HuH-7 (cell line): ENCODE results near the gene INMT.

ENCODE experiments used
- DNase-seq: peaks from one replicate; pipeline ENCODE4 v3.0.0; 2011; ENCODE audit warnings: low spot score

INMT gene

DNA sequence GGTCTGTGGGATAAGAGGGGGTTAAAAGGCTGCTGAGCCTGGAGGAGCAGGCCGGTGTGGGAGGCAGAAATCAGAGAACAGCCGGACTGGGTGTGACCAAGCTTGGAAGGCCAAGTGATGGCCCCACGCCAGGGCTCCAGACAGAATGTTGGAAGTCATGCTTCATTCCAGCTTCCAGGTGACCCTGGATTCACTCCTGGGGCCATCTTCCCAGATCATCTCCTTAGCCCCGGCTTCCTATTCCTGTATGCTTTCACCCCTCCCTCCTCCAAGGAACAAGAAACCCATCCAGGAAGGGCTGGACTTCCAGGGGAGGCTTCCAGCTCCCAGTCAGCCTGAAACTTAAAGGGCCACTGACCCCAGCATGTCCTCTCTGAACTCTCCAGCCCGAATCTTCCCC lies 1.0 kb downstream of the INMT start:
- no peak for DNase-seq

DNA sequence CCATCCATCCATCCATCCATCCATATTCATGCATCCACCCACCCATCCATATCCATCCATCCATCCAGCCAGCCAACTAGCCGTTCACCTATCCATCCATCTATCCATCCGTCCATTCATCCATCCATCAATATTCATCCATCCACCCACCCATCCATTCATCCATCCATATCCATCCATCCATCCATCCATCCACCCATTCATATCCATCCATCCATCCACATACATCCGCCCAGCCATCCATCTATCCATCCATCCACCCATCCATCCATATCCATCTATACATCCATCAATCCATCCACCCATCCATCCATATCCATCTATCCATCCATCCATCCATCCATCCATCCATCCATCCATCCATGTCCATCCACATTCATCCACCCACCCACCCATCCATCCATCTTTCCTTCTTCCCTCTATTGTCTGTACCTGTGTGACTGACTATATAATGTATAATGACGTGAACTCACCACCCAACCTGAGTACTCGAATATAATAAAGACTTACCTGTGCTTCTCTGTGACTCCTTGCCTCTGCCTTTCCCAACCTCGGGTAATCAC lies 2.5 kb downstream of the INMT start:
- DNase-seq, result no peak

DNA sequence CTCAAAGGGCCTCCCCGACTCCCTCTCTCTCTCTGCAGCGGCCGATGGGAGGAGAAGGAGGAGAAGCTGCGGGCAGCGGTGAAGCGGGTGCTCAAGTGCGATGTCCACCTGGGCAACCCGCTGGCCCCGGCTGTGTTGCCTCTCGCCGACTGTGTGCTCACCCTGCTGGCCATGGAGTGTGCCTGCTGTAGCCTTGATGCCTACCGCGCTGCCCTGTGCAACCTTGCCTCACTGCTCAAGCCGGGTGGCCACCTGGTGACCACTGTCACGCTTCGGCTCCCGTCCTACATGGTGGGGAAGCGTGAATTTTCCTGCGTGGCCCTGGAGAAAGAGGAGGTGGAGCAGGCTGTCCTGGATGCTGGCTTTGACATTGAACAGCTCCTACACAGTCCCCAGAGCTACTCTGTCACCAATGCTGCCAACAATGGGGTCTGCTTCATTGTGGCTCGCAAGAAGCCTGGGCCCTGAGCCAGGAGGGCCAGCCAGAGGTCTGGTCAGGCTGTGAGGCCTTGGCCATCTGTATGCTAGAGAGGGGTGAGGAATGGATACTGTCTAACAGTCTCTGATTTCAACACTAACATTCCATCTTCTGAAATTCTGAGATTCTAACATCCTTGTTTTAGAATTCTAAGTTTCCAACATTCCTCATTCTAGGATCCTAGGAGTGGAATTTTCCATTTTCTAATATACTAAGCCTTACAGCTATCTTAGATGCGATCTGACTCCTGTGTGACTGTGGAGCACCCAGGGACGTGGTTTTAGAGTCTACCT lies 3.6 kb downstream of the INMT start:
- no peak for DNase-seq

DNA sequence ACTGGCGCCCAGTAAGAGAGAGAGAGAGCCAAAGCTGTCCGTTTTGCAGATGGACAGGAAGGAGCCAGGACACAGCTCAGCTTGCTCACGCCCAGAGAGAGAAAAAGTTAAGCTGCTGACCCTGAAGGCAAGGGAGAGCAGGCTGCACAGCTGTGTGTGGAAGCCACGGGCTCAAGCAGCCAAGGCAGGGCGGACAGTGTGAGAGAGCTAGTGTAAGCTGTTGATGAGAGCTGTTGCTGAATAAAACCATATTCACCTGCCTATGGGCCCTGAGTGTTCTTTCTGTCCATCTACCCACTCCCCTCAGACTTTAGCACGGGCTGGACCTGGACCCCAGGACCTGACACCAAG lies 5.4 kb downstream of the INMT start:
- DNase-seq, result no peak

DNA sequence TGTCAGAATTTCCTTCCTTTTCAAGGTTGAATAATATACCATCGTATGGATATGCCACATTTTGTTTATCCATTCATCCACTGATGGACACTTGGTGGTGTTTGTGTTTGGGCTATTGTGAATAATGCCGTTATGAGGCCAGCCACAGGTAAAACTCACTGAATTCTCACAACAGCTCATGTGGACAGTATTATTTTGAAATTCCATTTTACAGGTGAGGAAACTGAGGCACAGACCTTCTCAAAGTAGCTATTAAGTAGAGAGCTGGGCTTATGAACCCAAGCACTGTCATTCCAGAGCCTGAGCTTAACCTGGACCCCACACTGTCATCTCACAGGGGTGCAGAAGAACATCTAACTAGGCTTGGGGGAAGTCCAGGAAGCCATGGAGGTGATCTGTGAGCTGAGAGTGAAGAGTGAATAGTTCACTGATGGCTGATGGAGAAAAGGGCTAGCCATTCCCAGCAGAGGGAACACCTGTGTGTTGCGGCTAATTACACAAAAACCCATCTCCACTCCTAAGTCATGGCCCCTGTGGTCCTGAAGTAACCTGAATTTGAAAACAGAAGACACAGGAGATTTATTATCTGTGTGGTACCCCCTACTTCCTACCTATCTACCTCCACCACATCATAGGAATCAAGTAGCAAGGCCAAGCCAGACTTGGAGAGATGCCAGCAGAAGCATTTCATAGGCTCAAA lies 8.7 kb downstream of the INMT start:
- no peak for DNase-seq

DNA sequence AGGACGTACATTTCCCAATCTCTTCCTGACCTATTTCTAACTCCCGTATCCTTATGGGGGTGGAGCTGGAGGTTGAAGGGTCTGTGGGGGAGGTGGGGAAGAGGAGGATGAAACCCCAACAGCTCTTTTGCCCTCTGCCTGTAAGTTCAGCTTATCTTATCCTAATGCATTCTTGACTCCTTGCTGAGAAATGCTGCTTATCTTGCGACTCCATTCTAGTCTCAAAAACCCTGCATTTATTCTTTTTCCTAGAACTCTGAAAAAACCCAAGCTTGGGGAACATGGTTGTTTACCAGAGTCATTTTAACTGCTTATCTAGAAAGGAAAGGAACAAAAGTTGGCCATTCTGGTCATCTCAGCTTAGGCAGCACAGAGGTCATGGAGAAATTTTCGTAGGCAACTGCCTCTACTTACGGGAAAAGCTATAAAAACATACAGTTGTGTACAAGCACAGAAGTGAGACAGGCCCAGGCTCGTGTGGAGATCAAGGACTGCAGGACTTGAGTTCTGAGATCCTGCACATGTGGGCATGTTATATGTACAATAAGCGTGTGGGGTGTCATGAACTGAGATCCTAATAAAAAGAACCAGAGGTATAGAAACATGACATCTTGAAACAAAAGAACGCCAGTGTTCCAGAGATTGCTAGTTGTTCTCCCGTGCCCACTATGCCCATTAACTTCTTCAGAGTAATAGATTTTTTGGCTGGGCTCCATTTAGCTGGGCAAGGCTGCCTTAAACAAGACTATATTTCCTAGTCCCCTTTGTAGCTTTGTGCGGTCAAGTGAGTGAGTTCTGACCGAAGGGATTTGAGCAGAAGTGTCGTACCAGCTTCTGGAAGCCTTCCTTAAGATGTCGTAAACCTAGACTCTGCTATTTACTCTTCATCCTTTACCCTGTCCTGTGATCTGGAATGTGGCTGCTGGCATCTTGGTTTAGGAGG lies 9.6 kb downstream of the INMT start:
- DNase-seq, result no peak

DNA sequence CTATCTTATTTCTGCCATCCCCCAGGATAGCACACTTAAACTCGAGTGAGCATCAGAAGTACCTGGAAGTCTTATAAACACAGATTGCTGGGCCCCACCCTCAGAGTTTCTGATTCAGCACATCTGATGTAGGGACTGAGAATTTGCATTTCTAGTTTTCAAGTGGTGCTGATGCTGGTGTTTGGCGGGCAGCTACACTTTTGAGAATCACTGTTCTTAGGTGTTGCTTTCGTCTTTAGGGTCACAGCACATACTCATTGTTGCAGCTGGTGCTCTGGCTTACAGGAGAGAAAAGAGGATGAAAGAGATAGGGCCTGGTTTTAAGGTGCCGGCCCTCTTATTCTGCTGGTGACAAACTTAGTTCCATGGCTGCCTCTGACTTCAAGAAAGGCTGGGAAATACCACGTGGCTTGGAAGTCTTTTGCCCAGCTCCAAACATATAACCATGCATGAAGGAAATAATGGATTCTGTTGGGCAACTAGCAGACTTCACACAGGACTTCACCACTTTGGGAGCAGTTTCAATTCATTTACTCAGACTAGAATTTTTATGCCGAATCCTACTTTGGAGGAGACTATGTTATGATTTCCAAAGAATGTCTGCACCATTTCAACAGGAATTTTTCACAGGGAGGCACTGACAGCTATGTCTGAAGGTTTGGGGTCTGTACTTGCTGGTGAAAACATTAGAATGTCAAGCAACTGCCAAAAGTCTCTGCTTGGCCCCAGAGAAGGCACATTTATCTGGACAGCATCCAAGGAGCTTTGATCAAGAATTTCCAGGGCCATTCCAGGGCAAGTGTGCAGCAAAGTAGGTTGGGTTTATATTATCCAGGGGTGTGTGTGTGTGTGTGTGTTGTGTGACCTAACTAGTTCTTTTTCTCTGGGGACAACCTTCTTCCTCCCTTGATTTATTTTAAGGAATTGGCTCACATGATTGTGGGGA lies 12.4 kb downstream of the INMT start:
- no peak for DNase-seq

DNA sequence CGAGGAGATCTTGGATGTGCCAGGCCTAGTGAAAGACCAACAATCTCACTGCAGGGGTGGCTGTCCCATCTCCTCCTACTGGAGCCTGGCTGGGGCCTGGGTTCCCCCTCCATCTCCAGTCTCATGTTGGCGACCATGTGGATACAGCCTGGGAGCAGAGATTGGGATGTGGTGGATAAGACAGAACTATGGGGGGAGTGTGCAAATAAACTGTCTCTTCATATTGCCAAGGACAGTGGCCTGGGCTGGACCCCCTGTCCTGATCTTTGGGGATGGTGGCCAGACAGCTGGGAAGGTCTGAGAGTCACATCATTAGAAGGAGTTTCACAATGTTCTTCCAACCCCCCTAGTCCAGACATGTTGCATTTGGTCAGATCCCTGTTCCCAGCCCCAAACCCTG lies 13.5 kb downstream of the INMT start:
- DNase-seq, result no peak

DNA sequence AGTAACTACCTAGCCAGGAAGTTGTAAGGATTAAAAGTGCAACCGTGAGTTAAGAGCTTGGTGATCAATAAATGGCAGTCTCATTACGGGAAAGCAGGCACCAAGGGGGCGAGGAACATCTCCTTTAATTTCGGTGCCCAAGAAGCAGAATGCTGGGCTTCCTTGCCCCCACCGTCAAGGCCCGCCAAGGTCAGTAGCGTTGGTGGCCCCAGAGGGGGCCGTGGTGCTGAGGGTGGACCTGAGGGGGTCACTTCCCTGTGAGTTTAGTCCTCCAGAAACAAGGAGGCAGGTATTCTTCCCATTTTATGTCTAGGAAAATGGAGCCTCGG lies 18.9 kb downstream of the INMT start:
- no peak for DNase-seq

DNA sequence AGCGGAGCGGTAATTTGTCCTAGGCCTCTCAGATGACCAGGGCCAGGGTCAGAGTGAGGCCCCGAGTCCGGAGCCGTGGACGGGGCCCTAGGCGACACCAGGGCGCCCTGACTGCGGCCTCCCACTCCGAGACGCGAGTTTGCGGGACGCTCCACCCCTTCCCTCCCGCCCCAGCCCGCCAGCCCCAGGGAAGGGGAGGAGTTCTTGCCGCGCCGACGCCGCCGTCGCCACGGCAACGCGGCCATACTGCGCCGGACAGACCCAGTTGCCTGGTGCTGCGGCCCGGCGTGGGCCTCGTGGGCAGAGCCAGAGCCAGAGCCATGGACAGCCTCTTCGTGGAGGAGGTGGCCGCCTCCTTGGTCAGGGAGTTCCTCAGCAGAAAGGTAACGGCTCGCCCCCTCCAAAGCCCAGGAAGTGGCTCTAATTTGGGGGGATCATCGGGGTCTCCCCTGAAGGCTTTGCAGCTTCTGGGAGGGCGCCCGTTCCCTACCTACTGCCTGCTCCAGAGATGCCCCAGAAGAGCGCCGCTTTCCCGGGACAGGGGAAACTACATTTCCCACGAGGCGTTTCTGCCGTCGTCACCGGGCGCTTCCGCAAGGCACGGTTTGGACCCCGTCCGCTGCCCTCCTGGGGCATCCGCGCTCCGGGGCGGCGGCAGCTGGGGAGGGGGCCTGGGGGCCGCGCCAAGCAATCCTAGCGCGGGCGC lies 19.4 kb downstream of the INMT start, which contains the start of gene MINDY4:
Gene MINDY4 (plus strand): TSS at position 244 of the 706 bp plus-strand sequence. CDS start 77 bp downstream, at position 321.
- DNase-seq, result peak; percentile 86

DNA sequence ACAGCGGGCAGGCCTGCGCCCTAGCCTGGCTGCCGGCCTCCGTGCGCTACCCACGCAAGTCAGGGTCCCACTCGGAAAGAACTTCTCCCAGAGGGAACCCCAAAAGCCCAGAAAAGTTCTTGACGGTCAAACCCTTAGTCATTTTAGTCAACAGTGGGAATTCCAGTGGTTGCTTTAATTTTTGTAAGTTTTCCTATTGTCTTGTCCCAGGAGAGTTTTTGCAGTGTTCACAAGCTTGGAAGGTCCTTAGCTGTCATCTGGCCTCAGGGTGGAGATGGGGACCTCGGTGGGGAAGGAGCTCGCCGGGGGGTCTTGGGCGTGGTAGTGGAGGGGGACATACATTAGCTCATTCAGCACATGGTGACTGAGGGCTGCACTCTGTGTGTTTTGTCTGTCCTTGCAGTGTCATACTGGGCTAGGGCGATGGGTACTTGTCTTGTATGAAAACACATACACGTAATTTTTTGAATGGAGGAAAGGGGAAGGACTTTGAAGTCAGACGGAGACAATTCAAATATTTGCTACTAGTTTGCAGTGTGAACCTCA lies 20.0 kb downstream of the INMT start:
- DNase-seq, result peak; percentile 33

DNA sequence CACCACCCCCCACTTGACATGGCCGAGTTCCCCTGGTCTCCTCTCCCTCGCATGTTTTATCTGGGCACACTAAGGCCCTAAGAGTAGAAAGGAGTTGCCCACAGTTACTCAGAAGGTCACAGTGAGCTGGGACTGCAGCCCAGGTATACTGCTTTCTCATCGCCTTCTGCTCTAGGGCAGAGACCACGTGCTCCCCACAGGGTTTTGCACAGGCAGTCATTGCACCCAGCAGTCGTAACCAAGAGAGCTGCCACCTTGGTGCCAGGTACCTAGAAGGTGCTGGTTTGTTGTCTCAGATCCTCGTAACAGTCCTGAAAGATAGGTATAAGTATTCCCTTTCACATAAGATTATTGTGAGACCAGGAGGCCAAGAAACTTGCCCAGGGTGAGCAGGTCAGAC lies 21.0 kb downstream of the INMT start:
- DNase-seq, result no peak

DNA sequence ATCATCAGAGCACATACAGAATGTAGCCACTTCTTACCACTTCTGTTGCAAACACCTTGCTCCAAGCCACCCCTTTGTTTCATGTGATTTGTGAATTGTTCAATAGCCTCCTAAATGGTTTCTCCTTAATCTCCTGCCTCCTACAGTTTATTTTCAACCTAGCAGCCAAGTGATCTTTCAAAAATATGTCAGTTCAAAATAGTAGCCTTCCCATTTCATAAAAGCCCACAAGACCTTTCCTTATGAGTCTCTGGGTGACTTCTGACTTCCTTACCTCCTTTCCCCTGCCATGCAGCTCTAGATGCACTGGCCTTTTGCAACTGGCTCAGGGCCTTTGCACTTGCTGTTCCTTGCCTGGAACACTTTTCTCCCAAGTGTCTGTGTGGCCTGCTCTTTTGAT lies 24.1 kb downstream of the INMT start:
- DNase-seq, result no peak

DNA sequence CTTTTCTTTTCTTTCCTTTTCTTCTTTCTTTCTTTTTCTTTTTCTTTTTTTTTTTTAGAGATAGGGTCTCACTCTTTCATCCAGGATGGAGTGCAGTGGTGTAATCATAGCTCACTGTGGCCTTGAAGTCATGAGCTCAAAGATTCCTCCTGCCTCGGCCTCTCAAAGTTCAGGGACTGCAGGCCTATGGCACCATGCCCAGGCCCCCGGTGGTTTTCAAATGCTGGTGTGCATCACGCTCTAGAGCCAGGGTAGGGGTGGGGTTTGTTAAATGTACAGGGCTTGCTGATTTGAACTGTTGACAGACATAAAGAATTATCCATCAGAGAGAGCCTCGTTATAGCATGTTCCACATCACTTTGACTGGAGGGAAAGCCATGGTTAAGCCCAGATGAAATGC lies 25.0 kb downstream of the INMT start:
- DNase-seq, result no peak

DNA sequence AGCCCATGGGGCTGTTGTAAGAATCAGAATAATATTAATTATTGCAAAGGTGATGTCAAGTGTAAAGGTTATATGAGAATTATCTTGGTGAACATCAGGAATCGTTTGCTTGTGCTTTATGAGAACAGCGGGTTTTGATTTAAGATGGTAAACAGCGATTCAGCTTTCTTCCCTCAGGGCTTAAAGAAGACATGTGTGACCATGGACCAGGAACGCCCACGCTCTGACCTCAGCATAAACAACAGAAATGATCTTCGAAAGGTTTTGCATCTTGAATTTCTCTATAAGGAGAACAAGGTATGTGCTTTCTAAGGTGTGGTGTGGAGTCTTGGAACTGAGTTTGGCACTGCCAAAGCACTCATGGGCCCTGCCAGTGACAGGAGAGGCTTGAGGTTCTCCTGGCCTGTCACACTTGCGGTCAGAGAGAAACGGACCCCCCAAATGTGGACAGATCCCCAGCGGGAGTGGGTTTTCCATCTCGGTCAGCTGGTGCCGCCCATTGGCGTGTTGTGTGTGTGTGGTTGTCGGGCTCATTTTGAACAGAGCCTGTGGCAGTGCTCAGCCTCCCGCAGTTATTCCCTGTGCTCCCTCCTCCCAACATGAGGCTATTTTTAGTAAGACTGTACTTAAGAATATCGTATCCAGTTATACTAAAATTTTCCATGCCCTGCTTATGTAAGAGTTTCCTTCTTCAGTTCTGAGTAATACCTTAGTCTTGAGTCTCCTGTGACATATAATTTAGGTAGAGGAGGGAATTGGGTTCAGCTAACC lies 26.5 kb downstream of the INMT start:
- DNase-seq, result no peak

DNA sequence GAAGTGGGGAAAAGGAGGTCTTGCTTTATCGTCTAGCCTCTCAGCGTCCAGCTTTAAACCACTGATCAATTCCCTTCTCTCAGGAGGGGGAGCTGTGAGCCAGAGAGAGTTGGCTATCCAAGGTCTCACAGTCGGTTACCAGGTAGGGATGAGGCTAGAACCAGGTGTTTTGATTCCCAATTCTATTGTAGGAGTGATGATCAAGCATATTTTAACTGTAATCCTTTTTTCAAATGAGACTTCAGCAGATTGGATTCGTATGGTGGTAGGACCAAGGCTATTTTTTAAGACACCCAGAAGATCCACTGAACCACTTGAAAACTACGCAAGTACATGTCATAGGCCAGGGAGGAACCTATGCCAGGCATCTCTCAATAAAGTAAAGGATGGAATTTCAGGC lies 27.6 kb downstream of the INMT start:
- DNase-seq, result no peak

DNA sequence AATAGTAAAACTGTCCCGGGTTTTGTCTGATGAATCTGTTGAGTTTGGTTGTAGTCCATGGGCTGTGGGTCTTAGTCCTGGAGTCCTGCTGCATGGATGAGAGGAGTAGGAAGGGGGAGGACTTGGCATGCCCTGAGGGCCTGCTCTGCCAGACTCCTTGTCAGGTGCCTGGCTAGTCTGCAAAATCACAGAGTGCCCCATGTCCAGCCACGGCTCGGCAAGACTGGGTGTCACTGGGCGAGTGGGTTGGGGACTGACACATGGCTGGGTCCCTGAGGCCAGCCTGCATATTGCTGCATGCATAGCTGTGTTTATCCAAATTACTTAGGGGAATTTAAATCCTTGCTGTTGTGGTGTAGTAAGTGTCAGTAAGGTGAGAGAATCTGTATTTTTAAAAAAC lies 29.0 kb downstream of the INMT start:
- DNase-seq, result no peak

DNA sequence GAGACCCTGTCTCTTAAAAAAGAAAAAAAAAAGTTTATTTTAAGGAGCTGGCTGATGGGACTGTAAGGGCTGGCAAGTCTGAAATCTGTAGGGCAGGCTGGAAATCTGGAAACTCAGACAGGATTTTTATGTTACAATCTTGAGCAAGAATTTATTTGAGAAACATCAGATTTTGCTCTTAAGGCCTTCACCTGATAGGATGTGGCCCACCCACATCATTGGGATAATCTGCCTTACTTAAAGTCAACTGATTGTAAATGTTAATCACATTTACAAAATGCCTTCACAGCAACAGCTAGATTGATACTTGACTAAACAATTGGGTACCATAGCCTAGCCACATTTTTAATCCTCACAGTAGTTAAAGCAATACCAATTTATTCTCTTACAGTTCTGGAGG lies 30.8 kb downstream of the INMT start:
- no peak for DNase-seq

DNA sequence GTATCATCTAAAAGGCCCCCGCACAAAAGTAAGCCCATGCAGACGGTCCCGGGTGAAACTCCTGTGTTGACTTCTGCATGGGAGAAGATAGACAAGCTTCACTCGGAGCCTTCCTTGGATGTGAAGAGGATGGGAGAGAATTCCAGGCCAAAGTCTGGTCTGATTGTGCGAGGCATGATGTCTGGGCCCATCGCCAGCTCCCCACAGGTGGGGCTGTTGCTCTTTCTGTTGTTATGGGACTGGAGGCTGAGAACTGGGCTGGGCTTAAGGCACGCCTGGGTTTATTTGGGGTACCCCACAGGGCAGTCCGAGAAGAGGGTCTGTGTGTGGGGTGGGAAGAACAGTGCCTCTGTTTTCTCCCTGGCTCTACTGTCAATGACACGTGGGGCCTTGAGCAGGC lies 33.9 kb downstream of the INMT start:
- no peak for DNase-seq

DNA sequence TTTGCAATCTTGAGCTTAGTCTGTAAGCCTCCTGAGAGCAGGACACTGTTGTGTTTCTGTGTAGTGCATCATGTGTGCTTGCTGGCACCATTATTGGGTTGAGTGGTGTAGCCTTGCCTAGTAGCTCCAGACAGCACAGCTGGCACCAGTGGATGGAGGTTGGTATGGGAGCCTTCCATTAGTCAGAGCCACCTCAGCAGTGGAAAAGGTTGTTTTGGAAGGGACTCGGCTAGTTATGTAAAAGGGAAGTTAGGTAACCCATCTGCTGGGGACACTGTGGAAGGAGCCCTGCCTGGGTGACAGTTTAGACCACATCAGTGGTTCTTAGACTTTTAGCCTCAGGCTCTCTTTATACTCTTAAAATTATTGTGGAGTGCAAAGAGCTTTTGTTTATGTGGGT lies 35.6 kb downstream of the INMT start:
- no peak for DNase-seq
